GM12801 (cell line): Measurements from ENCODE around the gene AGAP1.

Experiments used
- CTCF ChIP-seq: IDR thresholded peaks from one replicate; pipeline ENCODE4 v1.5.1; 2011; ENCODE audit warnings: control low read depth; ENCODE audit not compliant: insufficient read length; ENCODE audit errors: extremely low read depth

Gene AGAP1

GRCh38 chr2:235471186-235471747 is 22.6 kb upstream of the AGAP1 start:
- no peak for TF ChIP-seq CTCF

- TF ChIP-seq CTCF = no peak
These were observed 21.4 kb upstream of the AGAP1 start for GRCh38 chr2:235472443-235472842.

GRCh38 chr2:235478609-235479008 is 15.2 kb upstream of the AGAP1 start:
- no peak for TF ChIP-seq CTCF

GRCh38 chr2:235479604-235480003 is 14.2 kb upstream of the AGAP1 start:
- no peak for TF ChIP-seq CTCF

- TF ChIP-seq CTCF = no peak
These were observed 13.2 kb upstream of the AGAP1 start for GRCh38 chr2:235480614-235481013.

GRCh38 chr2:235483313-235483712 is 10.5 kb upstream of the AGAP1 start:
- no peak for TF ChIP-seq CTCF

GRCh38 chr2:235485362-235485761 is 8.5 kb upstream of the AGAP1 start:
- TF ChIP-seq CTCF = no peak
